GM19238 (cell line): Measurements from ENCODE around the gene LNX1.

Source experiments
- DNase-seq: peaks from one replicate; pipeline ENCODE4 v3.0.0; 2011; ENCODE audit warnings: low spot score; ENCODE audit not compliant: insufficient read length

LNX1 gene

DNA sequence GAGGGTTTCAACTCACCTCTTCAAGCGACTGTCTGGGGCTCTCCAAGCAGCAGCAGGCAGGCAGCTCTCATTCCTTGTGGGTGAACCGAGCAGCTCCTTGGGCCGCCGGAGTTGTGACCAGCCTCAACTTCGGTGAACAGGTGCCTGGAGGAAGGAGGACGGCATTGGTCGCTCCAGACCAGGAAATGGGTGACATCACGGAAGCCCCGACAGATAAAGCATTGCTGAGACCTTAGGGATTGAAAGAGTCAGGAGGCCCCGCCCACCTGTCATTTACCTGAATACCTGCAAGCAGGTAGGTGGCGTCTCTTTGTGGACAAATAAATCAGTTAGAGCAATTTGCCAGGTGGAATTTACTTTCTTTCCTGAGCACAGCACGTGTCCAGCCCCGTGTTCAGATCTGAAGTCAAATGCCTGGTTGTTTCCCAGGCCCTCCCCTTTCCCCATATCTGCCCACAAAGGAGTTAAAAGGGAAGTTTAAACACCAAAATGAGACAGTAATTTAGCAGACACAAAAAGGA, at the start of gene LNX1:
Gene LNX1, minus strand, starts transcription at position 115 of the 521 bp plus-strand sequence. CDS start 17,484 bp downstream, outside the sequence.
- no peak for DNase-seq

GRCh38 chr4:53640576-53641453, 49.5 kb upstream of the LNX1 start:
- no peak for DNase-seq

DNA sequence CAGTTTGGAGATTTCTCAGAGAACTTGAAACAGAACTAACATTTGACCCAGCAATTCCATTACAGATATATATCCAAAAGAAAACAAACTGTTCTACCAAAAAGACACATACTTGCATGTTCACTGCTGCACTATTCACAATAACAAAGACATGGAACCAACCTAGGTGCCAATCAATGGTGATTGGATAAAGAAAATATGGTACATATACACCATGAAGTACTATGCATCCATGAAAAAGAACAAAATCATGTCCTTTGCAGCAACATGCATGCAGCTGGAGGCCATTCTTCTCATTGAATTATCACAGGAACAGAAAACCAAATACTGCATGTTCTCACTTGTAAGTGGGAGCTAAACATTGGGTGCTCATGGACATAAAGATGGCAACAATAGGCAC, 47.6 kb upstream of the LNX1 start:
- DNase-seq, result no peak

DNA sequence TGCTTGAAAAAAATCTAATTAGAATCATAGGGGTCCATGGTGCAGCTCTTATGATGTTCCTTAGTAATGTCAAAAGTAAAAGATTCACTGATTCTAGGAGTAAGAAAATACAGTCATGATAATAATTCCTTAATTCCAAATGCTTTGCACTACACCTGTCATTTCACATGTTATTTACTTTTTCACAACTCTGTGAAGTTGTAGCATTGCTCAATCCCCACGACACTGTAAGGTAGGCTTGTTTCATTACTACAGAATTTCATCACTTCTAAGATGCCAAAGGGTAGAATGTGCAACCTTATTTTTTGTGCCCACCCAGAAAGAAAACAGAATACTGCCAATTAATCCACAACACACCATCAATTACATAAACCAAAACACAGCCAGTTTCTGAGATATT, 46.1 kb upstream of the LNX1 start:
- no peak for DNase-seq

DNA sequence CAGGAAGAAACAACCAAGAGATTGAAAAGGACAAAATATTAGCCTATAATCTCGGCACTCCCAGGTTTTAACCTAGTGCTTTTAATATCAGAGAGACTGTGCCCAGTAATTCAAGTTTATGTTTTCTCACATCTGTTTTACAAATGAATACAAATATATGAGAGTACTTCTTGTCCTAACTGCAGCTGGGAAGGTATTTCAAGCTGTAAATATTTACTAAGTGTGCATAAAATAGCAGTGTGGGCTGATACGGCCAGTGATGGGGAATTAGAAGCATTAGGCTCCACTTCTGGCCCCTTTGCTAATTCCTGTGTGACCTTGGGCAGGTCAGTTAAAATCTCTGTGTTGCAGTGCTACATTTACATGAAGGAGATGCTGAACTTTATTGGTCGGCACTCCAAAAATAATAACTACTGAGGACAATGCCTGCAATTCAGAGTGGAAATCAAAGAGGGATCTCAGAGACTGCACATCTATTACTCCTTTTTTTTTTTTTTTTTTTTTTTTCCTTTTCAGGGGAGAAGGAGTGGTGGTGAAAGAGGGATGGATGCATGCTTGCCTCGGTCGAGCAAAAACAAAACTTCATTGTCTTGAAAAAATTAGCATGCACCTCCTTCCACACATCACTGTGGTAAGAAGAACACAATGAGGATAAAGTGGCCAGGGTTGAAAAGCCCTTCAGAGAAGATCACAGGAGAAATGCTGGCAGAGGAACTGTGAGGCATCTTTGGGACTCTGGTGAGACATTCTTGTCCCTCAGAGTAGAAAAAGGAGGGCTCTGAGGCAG, 44.6 kb upstream of the LNX1 start:
- no peak for DNase-seq

GRCh38 chr4:53633608-53634007, 42.3 kb upstream of the LNX1 start:
- DNase-seq, result no peak

GRCh38 chr4:53629296-53629695, 38.0 kb upstream of the LNX1 start:
- DNase-seq, result no peak

GRCh38 chr4:53626491-53626890, 35.2 kb upstream of the LNX1 start:
- DNase-seq, result no peak

GRCh38 chr4:53625888-53626287, 34.6 kb upstream of the LNX1 start:
- no peak for DNase-seq

DNA sequence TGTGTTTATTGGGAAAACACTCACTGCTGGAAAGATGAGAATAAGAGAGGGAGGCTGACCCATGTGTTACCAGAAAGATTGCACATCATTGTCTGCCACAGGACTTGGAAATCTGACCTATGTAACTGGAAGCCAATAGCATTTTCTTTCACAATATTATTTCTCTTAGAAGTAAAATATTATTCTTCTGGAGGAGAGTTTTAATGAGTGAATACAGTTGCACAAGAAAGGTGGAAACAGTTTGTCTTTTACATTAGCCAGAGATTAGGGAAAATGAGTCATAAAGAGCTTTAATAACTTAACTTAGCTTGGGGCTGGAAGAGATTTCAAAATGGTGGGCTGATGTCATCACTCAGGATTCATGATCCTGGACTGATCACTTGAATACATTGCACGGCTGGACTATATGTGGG, 31.5 kb upstream of the LNX1 start:
- DNase-seq, result no peak

DNA sequence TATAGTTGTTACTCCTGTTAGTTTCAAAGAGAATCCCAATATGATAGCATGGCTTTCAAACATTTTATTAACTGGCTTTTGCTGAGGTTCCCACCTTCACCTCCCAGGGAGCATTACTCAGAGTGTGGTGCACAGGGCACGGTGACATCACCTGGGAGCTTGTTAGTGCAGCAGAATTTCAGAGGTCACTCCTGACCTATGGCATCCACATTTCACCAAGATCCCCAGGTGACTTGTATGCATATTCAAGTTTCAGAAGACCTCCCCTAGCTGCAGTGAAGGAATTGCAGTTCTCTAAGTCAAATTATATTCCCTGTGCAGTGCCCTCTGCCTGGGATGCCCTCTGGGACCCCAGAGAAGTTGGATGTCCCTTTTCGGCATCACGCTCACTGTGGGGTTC, 29.7 kb upstream of the LNX1 start:
- DNase-seq, result no peak

DNA sequence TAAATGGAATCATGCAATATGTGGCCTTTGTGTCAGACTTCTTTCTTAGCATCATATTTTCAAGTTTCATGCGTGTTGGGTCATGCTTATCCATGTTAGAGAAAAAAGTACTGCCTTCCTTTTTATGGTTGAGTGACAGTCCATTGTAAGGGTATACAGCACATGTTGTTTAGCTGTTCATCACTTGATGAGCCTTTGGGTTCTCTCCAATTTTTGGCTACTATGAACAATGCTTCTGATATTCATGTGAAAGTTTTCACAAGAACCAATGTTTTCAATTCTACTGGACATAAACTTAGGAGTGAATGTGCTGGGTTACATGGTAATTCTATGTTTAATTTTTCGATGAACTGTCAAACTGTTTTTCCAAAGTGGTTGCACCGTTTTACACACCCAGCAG, 28.1 kb upstream of the LNX1 start:
- DNase-seq, result no peak

- no peak for DNase-seq
Observed at GRCh38 chr4:53618321-53618720, 27.0 kb upstream of the LNX1 start.

- DNase-seq, result no peak
Observed at GRCh38 chr4:53617101-53617680, 25.9 kb upstream of the LNX1 start.

DNA sequence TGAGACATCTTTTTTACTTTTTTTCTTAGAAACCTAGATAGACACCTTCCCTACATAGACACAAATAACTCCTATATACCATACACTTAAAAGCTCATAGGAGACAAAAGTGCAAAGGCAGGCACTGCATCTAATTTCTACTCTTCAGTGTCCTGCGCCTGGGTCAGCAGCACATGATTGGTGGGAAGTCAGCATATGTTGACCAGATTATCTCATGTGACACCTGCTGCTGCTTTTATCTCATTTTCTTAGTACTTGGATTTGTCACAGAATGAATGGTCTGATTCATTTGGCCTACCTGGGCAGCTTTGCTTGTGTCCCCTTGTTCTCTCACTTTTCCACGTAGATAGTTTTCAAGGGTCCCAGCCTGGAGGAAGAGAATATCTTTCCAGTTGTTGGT, 24.9 kb upstream of the LNX1 start:
- DNase-seq, result no peak

- no peak for DNase-seq
Observed at GRCh38 chr4:53614591-53614990, 23.3 kb upstream of the LNX1 start.

- no peak for DNase-seq
Observed at GRCh38 chr4:53613428-53613827, 22.1 kb upstream of the LNX1 start.

- DNase-seq, result no peak
Observed at GRCh38 chr4:53608649-53609048, 17.4 kb upstream of the LNX1 start.

- no peak for DNase-seq
Observed at GRCh38 chr4:53608242-53608641, 17.0 kb upstream of the LNX1 start.

- no peak for DNase-seq
Observed at GRCh38 chr4:53605783-53606182, 14.5 kb upstream of the LNX1 start.

DNA sequence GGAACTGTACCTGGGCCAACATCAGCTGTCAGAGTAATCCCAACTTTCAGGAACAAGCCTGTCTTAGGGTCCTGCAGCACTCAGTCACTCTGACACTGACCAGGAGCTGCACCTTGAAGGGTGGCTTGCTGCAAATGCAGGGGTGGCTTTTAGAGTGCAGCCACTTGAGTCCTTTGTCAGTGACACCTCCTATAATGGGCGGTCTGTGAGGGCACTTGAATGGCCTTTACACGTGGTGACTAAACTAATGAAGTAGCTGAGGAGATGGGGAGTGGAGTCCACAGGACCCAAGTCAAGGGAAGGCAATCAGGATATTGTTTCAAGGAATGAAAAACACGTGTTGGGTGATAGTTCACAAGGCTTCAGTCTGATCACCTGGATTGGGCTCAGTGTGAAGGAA, 11.1 kb upstream of the LNX1 start:
- DNase-seq, result no peak

DNA sequence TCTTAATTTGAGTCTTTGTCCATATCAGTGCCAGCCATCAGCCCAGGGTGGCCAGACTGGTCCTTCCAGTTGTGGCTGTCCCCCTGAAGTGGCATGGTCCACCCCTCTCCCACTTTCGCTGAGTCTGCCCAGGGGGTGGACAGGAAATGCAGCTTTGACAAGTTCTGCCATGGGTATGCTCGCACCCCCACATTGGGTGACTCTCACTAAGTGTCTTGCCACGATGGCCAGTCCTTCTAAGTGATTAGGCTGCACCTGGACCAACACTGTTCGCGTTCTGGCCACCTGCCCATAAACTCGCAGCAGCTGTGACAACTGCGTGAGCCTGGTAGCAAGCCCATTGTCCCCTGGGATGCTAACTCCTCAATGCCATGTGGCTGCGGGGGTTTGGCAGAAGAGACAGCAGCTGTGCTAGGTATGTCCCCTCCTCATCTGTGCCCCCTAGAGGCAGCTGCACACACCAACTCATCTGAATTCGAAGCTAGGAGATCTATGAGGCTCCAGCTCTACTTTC, 10.0 kb upstream of the LNX1 start:
- no peak for DNase-seq
